ENCODE data around the gene CCL20.

CCL20 gene

DNA sequence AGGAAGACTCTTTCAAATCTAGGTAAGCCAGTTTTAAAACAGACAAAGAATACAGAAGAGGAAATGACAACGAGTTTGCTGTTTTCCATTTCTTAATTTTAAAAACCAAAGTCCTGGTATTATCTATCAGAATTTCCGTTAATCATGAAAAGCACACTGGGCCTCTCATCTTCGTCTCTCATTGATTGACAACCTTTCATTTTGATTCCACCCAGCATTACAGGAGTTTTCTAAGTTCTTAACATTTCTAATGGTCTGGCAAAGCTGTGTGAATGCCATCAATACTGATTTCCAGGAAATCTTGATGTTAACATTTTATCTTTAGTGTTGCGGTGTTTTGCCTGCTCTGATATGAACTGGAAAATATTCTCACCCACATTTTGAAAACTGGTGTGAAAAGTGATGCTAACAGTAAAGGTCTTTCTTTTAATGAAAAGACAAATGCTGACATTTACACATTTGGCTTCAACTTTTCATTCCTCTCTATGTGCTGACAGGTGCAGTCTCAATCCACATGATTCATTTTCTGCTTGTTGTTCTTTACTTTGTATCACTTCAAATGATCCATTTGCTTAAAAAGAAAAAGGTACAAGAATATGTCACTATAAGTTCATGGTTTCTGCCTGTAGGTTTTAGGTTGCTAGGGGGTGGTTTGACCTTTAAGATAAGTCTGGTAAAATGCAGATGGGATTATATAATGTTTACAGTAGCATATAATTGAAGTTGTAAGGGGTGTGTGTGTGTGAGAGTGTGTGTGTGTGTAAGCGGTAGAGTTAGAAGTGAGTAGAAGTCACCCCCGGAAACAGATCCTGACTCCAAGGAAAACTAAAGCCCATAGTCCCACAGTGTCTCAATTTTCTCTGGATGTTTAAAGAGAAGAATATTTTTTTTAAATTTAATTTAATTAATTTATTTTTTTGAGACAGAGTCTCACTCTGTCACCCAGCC, 38.5 kb upstream of the CCL20 start:
- no peak overlapping the region for H3K27ac ChIP-seq

GRCh38 chr2:227780981-227781615, 32.5 kb upstream of the CCL20 start:
- no peak for TF ChIP-seq CTCF (conservative IDR thresholded peaks at IDR 0.05)

More for the DNA sequence above, 38.5 kb upstream of the CCL20 start:
- no peak for TF ChIP-seq CTCF (conservative IDR thresholded peaks at IDR 0.05)

DNA sequence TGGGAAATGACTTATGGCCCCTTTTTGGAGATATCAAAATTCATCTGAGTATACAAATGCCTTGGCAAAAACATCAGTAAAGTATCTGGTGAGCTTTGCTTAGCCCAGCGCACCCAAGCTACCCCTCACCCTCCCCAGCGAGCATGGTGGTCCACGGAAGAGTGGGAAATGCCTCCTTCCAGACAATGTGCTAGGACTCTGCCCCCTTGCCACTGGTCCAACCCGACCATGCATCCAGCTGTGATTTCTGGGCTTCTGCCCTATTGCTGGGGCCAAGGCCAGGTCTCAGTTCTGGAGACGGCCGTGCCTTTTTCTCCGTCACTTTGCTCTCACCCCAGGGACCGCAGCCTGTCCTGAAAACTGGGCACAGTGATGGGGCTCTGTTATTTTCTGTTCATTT, 31.8 kb upstream of the CCL20 start:
- no peak for TF ChIP-seq CTCF (conservative IDR thresholded peaks at IDR 0.05)
- no peak overlapping the region for H3K27ac ChIP-seq

More at GRCh38 chr2:227780981-227781615, 32.5 kb upstream of the CCL20 start:
- no peak overlapping the region for H3K27ac ChIP-seq

DNA sequence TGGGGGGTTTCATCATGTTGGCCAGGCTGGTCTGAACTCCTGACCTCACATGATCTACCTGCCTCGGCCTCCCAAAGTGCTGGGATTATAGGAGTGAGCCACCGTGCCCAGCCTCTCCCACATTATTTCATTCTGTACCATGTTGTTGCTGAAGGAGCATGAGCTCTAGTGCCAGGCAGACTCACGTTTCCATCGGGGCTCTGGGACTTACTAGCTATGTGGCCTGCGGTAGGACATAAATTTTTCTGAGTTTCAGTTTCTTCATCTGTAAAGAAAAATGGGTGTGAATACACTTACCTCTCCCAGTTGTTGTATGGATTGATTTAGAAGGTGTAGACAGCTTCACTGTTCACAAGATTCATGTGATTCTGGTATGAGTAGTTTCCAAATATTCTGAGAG, 30.8 kb upstream of the CCL20 start:
- H3K27ac ChIP-seq: no peak overlapping the region
- TF ChIP-seq CTCF (conservative IDR thresholded peaks at IDR 0.05): no peak

DNA sequence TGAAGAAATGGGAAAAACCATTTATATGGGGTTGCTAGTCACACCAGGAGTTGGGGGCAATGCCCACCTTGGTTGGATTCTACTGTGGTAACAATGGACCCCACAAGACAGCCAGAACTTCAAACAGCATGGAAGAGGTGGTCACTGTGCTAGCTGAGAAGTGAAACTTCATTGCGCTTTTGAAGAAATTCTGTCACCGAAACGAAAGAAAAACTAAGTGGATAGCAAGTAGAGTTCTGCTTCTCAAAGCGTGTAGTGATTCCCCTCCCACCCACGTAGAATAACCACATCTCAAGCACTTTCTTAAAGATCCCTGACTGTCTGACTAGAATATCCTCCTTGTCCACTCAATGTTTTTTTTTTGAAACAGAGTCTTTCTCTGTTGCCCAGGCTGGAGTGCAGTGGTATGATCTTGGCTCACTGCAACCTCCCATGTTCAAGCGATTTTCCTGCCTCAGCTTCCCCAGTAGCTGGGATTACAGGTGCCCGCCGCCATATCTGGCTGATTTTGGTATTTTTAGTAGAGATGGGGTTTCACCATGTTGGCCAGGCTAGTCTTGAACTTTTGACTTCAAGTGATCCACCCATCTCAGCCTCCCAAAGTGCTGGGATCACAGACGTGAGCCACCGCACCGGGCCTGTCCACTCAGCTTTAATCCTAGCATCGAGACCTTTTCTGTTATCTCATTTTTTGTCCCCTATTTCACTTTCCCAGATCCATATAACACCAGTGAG, 30.1 kb upstream of the CCL20 start:
- TF ChIP-seq CTCF (conservative IDR thresholded peaks at IDR 0.05): no peak
- H3K27ac ChIP-seq: no peak overlapping the region

DNA sequence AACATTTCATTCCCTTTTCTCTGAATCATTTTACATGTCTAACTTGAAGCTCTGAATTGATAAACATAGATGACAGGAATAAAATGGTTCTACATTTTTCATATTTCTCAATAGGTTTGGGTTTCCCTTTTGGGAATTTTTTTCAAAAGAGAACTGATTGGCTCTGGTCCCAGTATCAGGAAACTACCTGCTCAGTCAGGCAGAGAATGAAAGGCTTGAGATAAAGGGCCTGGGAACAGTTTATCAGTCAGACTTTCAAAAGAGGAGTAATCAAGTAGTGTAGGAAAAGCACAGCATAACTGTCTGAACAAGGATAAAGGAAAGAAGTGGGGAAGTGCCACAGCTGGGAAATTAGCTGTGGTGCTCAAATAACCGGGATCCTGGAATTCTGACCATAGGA, 28.3 kb upstream of the CCL20 start:
- no peak for TF ChIP-seq CTCF (conservative IDR thresholded peaks at IDR 0.05)
- H3K27ac ChIP-seq: no peak overlapping the region

- no peak overlapping the region for H3K27ac ChIP-seq
- no peak for TF ChIP-seq CTCF (conservative IDR thresholded peaks at IDR 0.05)
Observed at GRCh38 chr2:227788561-227789018, 25.1 kb upstream of the CCL20 start.
